T follicular helper cell (primary cell): ENCODE data around the gene VIPR2.

ENCODE experiments used
- DNase-seq: peaks from one replicate; pipeline ENCODE4 v3.0.0-alpha.2; 2020; ENCODE audit warnings: low read depth

Gene VIPR2

DNA sequence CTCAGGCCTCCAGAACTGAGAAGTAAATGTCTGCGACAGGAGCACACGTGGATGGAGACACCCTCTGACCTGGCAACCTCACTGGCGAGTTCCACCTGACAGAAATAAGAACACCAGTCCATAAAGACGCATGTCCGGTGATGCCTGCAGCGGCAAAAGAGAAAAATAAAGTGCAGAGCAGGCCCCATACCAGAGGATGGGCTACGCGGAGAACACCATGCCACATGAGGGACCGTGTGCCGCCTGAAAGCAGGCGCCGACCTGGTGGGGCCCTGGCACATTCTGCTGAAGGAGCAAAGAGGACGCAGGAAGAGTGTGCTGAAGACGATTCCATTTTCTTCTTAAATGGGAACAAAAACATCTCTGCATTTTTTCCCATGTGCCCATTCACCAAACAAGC is 105.0 kb downstream of the VIPR2 start:
- DNase-seq: no peak

DNA sequence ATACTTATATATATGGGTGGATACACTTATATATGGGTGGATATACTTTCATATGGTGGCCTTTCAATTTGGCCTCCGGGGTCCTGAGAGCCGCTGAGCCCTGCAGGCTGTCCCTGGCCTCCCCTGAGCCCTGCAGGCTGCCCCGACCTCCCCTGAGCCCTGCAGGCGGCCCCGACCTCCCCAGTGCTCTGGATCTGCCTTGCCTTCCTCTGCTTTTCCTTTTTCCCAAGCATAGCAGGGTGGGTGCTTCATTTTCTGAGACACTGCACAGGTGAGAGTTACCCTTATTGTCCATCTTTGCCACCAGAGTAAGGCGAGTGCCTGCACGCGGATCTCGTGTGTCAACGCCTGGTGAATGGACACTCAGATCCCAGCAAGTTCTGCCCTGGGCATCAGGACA is 106.6 kb downstream of the VIPR2 start:
- no peak for DNase-seq

GRCh38 chr7:159036916-159037605 is 107.6 kb downstream of the VIPR2 start:
- no peak for DNase-seq

GRCh38 chr7:159035571-159036073 is 109.0 kb downstream of the VIPR2 start:
- no peak for DNase-seq

DNA sequence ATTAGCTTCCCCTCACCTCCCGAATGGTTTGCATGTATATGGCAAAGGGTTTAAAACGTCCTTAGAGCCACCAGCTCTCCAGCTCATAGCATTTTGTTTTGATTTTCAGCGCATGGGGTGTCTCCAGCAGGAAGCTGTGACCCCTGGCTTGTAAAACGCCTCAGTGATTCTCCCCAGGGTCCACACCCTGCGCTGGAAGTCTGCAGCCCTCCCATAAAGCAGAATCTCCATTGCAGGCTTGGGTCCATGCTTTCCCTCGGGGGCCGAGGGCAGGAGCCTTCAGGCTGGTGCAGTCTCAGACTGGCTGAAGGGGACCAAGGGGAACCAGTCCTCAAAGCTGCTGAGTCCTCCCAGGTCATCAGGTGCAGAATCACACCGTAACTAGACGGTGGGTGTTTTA is 109.7 kb downstream of the VIPR2 start:
- no peak for DNase-seq

- no peak for DNase-seq
These were observed 110.3 kb downstream of the VIPR2 start for GRCh38 chr7:159034394-159034793.

DNA sequence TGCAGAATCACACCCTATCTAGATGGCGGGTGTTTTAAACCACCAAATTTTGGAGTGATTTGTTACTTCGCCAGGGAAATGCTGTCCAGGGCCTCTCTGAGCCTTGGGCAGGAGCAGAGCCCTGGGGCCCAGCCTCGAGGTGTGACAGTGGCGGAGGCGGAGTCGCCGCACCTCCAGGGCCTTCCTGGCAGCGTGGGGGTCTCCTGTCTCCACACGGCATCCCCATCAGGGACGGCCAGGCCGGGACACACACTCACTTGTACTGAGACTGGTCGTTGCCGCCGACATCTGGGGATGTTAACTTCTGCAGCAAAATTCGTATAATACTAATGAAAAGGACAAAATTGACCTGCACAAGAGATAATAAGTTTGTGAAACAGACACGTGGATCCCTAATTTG is 110.7 kb downstream of the VIPR2 start:
- DNase-seq: no peak

DNA sequence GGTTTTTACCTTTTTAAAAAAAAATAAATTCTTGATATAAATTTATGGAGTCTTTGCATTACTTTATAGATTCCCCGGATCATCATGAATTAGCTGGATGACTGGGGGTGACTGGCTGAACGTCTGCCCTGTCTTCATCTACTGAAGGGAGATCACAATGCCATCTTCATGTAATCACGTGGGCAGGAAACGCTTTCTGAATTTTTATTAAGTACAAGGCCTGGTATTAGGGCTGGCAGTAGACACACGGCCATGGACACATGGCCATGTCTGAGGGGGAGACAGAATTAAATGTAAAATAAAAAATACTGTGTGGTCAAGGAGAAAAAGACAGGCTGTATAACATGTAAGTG is 111.2 kb downstream of the VIPR2 start:
- no peak for DNase-seq

GRCh38 chr7:159032753-159033472 is 111.8 kb downstream of the VIPR2 start:
- no peak for DNase-seq

- DNase-seq: no peak
These were observed 112.3 kb downstream of the VIPR2 start for GRCh38 chr7:159032322-159032721.

DNA sequence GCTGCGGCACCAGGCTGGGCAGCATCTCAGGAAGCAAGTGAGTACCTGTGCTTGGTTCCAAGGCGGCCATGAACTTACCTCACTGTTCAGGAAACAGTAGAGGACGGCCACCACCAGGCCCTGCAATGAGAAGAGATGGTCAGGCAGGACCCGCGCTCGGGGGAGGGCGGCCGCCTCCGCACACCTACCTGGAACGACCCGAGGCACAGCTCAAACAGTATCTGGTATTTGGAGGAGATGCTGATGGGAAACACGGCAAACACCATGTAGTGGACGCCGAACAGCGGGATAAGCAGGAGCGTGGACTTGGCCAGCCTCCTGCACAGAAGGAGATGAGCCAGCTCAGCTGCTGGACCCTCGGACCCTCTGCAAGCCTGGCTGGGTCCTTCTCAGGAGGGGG is 112.9 kb downstream of the VIPR2 start:
- DNase-seq: no peak

DNA sequence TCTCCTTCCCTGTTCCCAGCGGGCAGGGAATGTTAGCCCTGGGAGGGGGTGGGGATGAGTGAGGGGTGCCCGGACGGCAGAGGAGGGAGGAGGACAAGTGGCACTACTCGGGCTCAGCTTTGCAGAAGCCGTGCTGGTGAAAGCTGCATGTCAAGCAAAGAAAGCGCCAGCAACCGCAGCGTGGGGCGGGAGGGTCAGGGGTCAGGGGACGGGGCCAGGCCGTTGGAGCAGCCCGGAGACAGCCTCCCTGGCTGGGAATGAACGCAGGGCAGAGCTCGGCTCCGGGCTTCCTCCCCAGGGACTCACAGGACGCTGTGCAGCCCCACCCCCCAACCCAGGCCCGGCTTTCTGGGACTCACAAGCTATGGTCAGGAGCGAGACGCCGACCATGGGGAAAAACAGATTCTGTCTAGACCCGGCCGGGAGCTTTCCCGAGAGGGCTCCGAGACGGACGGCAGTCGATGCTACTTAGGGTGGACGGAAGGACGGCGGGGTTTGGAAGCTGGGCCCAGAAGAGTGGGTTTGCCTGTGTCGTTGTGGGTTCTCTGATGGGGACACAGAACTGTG is 113.4 kb downstream of the VIPR2 start:
- DNase-seq: no peak

DNA sequence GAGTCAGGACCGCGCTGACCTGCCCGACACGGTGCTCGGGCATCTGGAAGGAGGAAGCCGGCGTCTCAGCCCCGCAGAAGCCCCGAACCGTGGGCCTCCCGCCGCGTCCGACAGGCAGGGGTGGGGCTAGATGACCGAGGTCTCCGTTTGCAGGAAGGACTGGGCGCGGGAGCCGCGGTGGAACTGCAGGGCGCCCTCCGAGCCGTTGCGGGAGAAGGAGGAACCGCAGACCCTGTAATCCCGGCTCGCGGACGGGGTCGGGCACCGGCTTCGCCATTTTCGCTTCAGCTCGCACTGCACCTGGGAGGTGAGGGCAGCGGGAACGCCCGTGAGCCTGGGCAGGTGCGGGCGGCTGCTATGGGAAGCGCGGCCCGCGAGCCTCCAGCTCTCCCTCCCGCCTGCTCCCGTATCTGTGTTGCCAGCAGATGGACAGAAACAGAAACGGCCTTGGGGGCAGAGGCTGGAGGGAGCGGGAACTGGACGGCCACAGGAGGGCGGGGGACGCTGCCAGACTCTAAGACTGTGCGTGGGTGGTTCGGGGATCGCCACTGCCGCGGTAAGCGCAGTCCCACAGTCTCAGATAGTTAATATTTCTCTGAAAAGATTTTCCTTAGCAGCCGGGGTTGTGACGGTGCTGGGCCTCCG is 114.1 kb downstream of the VIPR2 start:
- no peak for DNase-seq

DNA sequence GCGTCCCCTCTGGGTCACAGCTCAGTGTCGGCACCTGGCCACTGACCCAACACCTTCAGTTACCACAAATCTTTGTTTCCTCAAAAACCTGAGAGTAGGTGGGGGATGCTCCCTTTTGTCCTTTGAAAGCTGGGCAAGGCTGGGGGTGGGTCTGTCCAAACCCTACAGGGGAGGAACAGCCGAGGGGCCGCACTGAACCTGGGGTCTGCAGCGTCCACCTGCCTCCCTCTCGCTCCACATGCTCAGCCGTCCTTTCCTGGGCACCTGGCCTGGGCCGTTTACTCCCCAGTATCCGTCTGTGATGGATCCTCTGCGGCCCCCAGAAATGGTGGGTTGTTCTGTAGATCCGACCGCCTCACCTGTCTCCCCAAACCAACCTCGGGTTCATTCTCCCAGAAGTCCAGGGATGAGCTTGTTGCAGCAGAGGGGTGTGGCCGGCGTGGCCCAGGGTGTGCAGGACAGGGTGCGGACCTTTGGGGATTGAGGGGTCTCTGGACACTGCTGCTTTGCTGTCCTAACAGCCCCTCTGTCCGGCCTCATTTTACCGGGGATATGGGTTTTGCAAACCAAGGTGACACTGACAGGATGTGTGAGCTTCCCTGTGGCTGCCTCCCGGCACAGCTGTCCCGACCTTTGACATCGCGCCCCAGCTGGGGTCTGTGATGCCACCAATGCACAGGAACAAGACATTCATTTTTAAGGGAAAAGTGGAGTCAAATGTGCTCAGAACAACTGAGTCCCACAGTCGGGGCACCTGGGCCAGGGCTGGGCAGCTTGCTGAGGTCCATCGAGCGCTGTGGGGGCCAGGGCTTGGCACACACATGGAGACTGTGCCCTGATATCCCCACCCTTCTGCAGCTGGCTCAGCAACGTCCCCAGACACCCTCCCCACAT is 115.9 kb downstream of the VIPR2 start:
- no peak for DNase-seq

- no peak for DNase-seq
These were observed 116.7 kb downstream of the VIPR2 start for GRCh38 chr7:159027789-159028507.

DNA sequence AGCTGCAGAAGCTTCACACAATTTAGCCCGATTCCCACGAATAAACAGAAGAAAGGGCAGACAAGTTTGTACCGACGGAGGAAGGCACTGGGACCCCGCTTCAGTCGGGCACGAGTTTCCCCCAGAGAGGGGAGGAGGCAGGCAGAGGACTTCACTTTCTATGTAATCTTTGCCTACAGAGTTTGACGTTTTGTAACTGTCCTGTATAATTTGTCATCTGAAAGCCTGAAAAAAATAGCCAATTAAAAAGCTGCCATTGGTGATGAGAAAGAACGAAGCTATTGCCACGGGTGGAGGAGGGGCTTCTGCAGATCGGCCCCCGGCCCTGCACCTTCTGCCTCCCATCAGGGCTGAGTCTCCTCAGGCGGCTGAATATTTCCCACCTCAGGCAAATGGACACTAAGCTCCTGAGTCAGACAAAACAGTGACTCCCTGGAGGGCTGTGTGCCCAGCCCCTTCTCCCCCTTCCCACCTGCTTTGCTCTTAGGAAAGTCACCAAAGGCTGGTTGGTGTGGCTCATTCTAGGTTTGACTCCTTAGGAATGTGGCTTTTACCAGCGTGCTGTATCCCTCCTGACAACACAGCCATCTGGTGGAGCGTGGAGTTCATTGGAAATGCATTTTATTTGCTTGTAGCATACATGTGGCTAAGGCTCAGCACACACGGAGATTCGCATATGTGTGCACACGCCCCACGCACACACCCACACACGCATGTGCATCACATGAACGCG is 117.4 kb downstream of the VIPR2 start:
- no peak for DNase-seq

- no peak for DNase-seq
These were observed 118.2 kb downstream of the VIPR2 start for GRCh38 chr7:159026271-159027055.

DNA sequence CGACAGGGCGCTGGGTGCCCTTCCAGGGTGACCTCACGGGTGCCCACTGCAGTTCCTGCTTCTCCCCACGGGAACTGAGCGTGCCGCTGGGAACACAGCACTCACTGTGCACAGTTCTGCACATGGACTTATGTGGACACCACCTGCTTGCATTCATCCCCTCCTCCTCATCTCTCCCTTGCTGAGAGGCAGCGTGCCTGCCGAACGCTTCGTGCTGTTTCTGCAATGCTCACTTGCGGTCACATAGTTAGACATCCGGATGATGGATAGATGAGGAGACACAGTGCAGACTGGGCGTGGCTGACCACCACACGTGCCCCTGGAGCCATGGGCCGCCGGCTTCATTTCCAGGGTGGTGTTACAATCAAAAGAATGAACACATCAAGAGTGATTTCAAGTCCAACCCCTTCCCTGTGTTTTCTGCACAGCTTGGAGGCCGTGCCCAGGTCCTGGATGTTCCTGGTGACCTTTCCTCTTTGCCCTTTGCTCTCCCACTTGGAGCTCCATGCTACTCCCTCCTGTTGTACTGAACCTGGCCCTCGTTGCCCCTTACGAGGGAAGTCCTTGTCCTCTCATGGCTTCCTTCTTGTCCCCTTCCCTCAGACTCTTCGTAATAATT is 119.4 kb downstream of the VIPR2 start:
- no peak for DNase-seq

DNA sequence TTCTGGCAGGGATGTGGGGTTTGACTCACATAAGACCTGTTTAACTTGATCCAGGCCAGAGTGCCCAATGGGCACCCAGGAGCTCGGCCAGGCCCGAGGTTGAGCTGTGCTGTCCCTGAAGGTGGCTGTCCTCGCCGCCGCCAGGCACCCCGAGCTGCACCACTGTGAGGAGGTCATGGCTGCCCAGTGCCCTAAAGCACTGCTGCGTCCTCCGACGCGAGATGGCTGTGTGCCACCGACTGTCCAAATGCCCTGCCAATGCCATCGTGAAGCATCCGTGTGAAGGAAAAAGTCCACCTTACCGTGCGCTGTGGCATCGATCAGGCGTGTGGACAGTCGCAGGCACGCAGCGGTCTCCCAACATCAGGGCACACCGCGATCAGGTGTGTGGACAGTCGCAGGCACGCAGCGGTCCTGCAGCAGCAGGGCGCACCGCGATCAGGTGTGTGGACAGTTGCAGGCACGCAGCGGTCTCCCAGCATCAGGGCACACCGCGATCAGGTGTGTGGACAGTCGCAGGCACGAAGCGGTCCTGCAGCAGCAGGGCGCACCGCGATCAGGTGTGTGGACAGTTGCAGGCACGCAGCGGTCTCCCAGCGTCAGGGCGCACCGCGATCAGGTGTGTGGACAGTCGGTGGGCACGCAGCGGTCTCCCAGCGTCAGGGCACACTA is 120.3 kb downstream of the VIPR2 start:
- no peak for DNase-seq
